Tibial nerve (tissue), 4 donors: Measurements from ENCODE around the gene SNRNP70. TPM values are rescaled to one million over a fixed set of nuclear protein-coding genes. Genes with fewer than 3 reads are reported as not detected.
"Not testable (repeated sequence)": the region's sequence is repeated elsewhere in the genome, so short reads cannot be mapped to it uniquely, and the experiment has no call there.

ENCODE experiments used
- DNase-seq, 2 donors: peaks; one replicate each; pipeline ENCODE4 v3.0.0-alpha.2; 2019; ENCODE audit warnings: low spot score in 2 of 2
- H3K27ac ChIP-seq, 4 donors: fragments of 200-600 bp; sonication (generic) in 3 of 4; one replicate each; pipeline ENCODE4 v1.5.1; 2017 to 2019; ENCODE audit warnings: mild to moderate bottlenecking in 1 of 4
- H3K27me3 ChIP-seq, 2 donors: fragments of 200-600 bp; sonication (generic) in 1 of 2; one replicate each; pipeline versions ENCODE4 v1.5.1 to v1.6.0; 2017 to 2019
- H3K36me3 ChIP-seq, 3 donors: fragments of 200-600 bp; sonication (generic); one replicate each; pipeline ENCODE4 v1.5.1; 2018 to 2019
- H3K4me1 ChIP-seq, 4 donors: fragments of 200-600 bp; sonication (generic) in 3 of 4; one replicate each; pipeline ENCODE4 v1.5.1; 2017 to 2019
- H3K4me3 ChIP-seq, 4 donors: fragments of 200-600 bp; sonication (generic) in 3 of 4; one replicate each; pipeline ENCODE4 v1.5.1; 2017 to 2019; ENCODE audit warnings: mild to moderate bottlenecking in 1 of 4, moderate library complexity in 1 of 4
- H3K9me3 ChIP-seq, 4 donors: fragments of 200-600 bp; sonication (generic) in 3 of 4; one replicate each; pipeline ENCODE4 v1.5.1; 2017 to 2019
- EP300 ChIP-seq, 2 donors: sonication (generic); formaldehyde crosslinking; IDR thresholded peaks; one replicate each; pipeline ENCODE4 v1.6.1; 2017; ENCODE audit warnings: antibody characterized with exemption in 2 of 2, mild to moderate bottlenecking in 1 of 2
- POLR2A ChIP-seq, 2 donors: fragments of 450-650 bp; IDR thresholded peaks; one replicate each; pipeline ENCODE4 v1.6.1; 2017; ENCODE audit warnings: antibody characterized with exemption in 2 of 2, mild to moderate bottlenecking in 2 of 2, moderate library complexity in 2 of 2
- WGBS, 2 donors: methylation state at CpG; one replicate each; pipeline ENCODE4 v1.1.5; 2018; 5-methylcytosine and 5-hydroxymethylcytosine counted together
- total RNA-seq, 4 donors: library from RNA; depleted of rRNA; stranded (reverse); fragments of >200 nt; gene quantifications; one replicate each; pipeline ENCODE4 v1.1.0, GENCODE V29; 2016
- TF ChIP-seq, protein P1 (sequence below), 5 experiments: fragments of 200-600 bp in 3 of 5; fragments of 450-650 bp in 2 of 5; sonication (generic) in 3 of 5; IDR thresholded peaks; one replicate each; pipeline ENCODE4 v1.5.1; 2016 to 2019; ENCODE audit warnings: antibody characterized with exemption in 5 of 5, mild to moderate bottlenecking in 3 of 5, moderate library complexity in 2 of 5

SNRNP70 gene
- total RNA-seq, 4 donors from 2014 or later = 286 to 444 (median 400) TPM

DNA sequence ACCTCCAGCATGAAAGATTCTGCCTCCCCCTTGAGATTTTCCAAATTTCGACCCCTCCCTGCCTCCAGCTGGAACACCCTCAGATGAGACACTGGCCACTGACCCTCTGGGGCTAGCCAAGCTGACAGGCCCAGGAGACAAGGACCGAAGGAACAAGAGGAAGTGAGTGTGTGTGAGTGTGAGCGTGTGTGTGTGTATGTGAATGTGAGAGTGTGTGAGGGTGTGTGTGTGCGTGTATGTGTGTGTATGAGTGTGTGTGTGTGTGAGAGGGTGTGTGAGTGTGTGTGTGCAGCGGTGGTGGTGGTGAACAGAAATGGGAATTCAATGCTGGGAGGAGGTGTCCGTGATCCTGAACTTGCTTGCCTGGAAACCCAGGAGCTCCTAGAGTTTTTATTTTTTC, 56.1 kb downstream of the SNRNP70 start:
- Histone ChIP-seq H3K27ac (no peak overlapping the region), H3K4me3 (no peak overlapping the region), H3K27me3 (peaks cover 0 to 33% of the 10 kb centered on the region in 2 donors), H3K9me3 (no peaks in the 10 kb centered on the region), H3K36me3 (no peaks in the 10 kb centered on the region), H3K4me1 (peaks cover 0 to 25% (median 12%) of the 10 kb centered on the region in 4 donors)
- 80 to 93% methylated on average over 6 of the region's 6 CpGs for WGBS, 2 donors
- no peak for DNase-seq
- TF ChIP-seq EP300 (IDR thresholded peaks at IDR 0.05) (no peak), POLR2A (IDR thresholded peaks at IDR 0.05) (no peak)
- TF ChIP-seq, protein P1, sequence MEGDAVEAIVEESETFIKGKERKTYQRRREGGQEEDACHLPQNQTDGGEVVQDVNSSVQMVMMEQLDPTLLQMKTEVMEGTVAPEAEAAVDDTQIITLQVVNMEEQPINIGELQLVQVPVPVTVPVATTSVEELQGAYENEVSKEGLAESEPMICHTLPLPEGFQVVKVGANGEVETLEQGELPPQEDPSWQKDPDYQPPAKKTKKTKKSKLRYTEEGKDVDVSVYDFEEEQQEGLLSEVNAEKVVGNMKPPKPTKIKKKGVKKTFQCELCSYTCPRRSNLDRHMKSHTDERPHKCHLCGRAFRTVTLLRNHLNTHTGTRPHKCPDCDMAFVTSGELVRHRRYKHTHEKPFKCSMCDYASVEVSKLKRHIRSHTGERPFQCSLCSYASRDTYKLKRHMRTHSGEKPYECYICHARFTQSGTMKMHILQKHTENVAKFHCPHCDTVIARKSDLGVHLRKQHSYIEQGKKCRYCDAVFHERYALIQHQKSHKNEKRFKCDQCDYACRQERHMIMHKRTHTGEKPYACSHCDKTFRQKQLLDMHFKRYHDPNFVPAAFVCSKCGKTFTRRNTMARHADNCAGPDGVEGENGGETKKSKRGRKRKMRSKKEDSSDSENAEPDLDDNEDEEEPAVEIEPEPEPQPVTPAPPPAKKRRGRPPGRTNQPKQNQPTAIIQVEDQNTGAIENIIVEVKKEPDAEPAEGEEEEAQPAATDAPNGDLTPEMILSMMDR (IDR thresholded peaks at IDR 0.05) = no peak

DNA sequence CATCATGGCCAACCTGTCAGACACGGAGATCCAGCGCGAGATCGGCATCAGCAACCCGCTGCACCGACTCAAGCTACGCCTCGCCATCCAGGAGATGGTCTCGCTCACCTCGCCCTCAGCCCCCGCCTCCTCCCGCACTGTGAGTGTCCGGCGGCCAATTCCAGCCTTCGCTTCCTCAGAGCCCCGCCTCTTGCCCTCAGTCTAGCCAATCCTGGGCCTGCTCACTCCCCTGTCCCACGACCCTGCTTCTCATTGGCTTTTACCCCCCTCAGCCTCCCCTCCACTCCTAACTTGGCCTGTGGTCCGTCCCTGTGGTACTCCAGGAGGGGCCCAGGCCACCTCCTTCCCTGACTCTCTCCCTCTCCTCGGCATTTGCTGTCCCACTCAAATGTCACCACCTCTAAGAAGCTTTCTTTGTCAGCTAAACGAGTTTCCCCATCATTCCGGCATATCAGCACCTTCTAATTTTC, 57.6 kb downstream of the SNRNP70 start:
- Histone ChIP-seq H3K27ac (no peak overlapping the region), H3K4me1 (peaks cover 0 to 30% (median 12%) of the 10 kb centered on the region in 4 donors), H3K4me3 (peak overlapping the region in 3 of 4 donors; percentile 37 to 53 (median 44)), H3K36me3 (no peaks in the 10 kb centered on the region), H3K9me3 (no peaks in the 10 kb centered on the region), H3K27me3 (peaks cover 0 to 26% of the 10 kb centered on the region in 2 donors)
- DNase-seq = peak in 1 of 2 donors; percentile 70
- TF ChIP-seq EP300 (IDR thresholded peaks at IDR 0.05) = peak in 1 of 2 donors; percentile 22
- TF ChIP-seq, protein P1 (IDR thresholded peaks at IDR 0.05) = no peak
- WGBS, 2 donors = 2 to 3% methylated on average over 21 of the region's 21 CpGs

DNA sequence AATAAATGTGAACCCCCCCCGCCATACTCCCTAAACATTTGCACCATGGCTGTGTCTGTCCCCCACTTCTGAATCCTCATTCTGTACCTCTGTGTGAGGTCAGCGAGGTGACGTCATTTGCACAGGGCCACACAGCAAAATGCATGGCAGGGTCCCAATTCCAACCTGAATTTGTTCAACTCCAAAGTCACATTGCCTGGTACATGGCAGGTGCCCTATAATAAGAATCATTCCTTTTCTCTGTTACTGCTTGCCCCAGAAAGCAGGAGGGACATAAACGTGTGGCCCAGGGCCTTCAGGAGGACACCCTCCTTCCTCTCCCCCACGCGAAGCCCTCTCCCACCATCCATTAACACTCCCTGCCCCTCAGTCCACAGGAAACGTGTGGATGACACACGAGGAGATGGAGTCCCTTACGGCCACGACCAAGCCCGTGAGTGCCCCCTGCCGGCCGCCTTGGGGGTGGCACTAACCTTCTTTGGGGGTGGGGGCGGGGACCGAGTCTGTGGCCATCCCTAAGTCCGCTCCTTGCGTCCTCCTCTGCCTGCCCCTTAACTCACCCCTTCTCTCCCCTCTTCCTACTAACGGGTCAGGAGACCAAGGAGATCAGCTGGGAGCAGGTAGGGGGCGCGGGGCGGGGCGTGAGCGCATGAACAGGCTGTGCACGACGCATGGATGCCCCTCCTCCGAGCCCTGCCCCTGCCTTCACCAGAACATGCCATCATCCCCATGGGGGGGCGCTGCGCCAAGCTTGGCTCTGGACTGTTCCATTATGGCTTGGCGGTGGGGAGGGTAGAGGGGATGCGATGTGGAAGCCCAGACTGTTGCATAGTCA, 60.5 kb downstream of the SNRNP70 start:
- peaks cover 0 to 42% of the 10 kb centered on the region in 2 donors for H3K27me3 ChIP-seq
- 7 to 8% methylated on average over 23 to 28 of the region's 30 CpGs for WGBS, 2 donors
- peak overlapping the region in 1 of 4 donors; percentile 19 for H3K4me3 ChIP-seq
- peak; percentile 64 to 85 for DNase-seq
- no peaks in the 10 kb centered on the region for H3K9me3 ChIP-seq
- peaks cover 0 to 55% (median 22%) of the 10 kb centered on the region in 4 donors for H3K4me1 ChIP-seq
- no peaks in the 10 kb centered on the region for H3K36me3 ChIP-seq
- TF ChIP-seq, protein P1 (IDR thresholded peaks at IDR 0.05) = peak; percentile 80 to 88 (median 81)
- no peak for TF ChIP-seq EP300 (IDR thresholded peaks at IDR 0.05)
- no peak overlapping the region for H3K27ac ChIP-seq

DNA sequence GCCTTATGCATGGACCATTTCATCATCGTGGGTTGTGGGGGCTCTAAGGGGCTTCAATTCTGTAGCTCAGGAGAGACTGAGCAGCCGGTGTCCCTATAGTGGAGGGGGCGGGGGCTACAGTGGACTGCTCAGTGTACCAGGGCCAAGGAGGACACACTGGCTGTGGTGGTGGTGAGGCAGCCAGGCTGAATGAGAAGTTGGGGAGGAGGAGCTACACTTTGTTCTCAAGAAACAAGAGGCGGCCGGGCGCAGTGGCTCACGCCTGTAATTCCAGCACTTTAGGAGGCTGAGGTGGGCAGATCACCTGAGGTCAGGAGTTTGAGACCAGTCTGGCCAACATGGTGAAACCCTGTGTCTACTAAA, 61.1 kb downstream of the SNRNP70 start:
- not testable (repeated sequence) for DNase-seq, H3K27ac ChIP-seq, H3K9me3 ChIP-seq, H3K4me3 ChIP-seq, H3K36me3 ChIP-seq
- Histone ChIP-seq H3K4me1 (peaks cover 0 to 61% (median 25%) of the 10 kb centered on the region in 4 donors), H3K27me3 (peaks cover 0 to 47% of the 10 kb centered on the region in 2 donors)
- WGBS, 2 donors = 12 to 32% methylated on average over 4 to 7 of the region's 7 CpGs

DNA sequence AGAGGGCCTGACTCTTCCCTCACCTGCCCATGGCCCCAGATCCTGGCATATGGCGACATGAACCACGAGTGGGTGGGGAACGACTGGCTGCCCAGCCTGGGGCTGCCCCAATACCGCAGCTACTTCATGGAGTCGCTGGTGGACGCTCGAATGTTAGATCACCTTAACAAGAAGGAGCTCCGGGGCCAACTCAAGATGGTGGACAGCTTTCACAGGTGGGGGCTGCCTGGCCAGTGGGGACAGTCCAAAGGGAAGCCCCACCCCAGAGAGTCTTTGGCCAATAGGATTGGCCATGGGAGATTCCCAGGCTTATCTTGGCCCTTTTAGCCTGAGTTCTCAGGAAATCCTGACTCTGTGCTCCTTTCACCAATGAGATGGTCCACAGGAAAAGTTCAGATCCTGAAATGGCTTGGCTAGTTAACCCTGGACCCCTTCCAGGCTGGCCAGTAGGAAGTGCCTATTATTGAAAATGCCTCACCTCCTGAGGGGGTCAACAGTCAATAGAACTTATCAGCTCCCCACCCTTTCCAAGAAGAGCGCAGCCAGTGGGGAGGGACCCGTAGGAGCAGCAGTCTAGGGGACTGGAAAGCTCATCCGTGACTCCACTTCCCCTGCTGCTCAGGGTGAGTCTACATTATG, 62.9 kb downstream of the SNRNP70 start:
- peaks cover 0 to 43% of the 10 kb centered on the region in 2 donors for H3K27me3 ChIP-seq
- H3K4me3 ChIP-seq = peak overlapping the region in 1 of 4 donors; percentile 71
- H3K27ac ChIP-seq = peak overlapping the region in 1 of 4 donors; percentile 77
- TF ChIP-seq, protein P1 (IDR thresholded peaks at IDR 0.05) = no peak
- TF ChIP-seq EP300 (IDR thresholded peaks at IDR 0.05) = peak in 1 of 2 donors; percentile 13
- DNase-seq = no peak
- peaks cover 0 to 57% (median 24%) of the 10 kb centered on the region in 4 donors for H3K4me1 ChIP-seq
- no peaks in the 10 kb centered on the region for H3K36me3 ChIP-seq
- H3K9me3 ChIP-seq = no peaks in the 10 kb centered on the region
- 61 to 70% methylated on average over 11 of the region's 11 CpGs for WGBS, 2 donors
